KOPT-K1 (cell line): ENCODE results near the gene LHX4.

Source experiments
- H3K27ac ChIP-seq: fragments of 200-600 bp; sonication (generic); 2 replicates; pipeline ENCODE4 v1.5.1; 2016; ENCODE audit warnings: antibody characterized with exemption, mild to moderate bottlenecking, low read depth, low read length; ENCODE audit not compliant: poor library complexity, severe bottlenecking
- H3K36me3 ChIP-seq: fragments of 200-600 bp; sonication (generic); 2 replicates; pipeline ENCODE4 v1.5.1; 2017; ENCODE audit warnings: antibody characterized with exemption, mild to moderate bottlenecking, low read length, moderate library complexity; ENCODE audit not compliant: insufficient read depth
- H3K9me3 ChIP-seq: fragments of 200-600 bp; sonication (generic); 2 replicates; pipeline ENCODE4 v1.5.1; 2017; ENCODE audit warnings: antibody characterized with exemption, low read length, mild to moderate bottlenecking; ENCODE audit not compliant: insufficient read depth, poor library complexity, severe bottlenecking

LHX4 gene

GRCh38 chr1:180290265-180291001, 60.4 kb downstream of the LHX4 start:
- H3K27ac ChIP-seq = no peak overlapping the region
- H3K9me3 ChIP-seq = peaks cover 6% of the 10 kb centered on the region
- peaks cover 12% of the 10 kb centered on the region for H3K36me3 ChIP-seq

- no peak overlapping the region for H3K27ac ChIP-seq
- H3K36me3 ChIP-seq = peaks cover 12% of the 10 kb centered on the region
- H3K9me3 ChIP-seq = peaks cover 6% of the 10 kb centered on the region
Observed at GRCh38 chr1:180291004-180291403, 60.9 kb downstream of the LHX4 start.

DNA sequence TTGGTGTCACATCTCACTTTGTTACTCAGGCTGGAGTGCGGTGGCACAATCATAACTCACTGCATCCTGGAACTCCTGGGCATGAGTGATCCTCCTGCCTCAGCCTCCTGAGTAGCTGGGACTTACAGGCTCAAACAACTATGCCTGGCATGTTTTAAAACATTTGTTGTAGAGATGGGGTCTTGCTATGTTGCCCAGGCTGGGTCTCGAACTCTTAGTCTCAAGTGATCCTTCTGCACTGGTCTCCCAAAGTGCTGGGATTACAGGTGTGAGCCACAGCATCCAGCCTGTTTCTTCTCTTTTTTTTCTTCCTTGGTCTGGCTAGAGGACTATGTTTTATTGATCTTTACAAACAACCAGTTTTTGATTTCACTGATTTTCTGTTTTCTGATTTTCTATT, 64.6 kb downstream of the LHX4 start:
- H3K36me3 ChIP-seq = no peaks in the 10 kb centered on the region
- H3K27ac ChIP-seq = no peak overlapping the region
- H3K9me3 ChIP-seq = peaks cover 6% of the 10 kb centered on the region

DNA sequence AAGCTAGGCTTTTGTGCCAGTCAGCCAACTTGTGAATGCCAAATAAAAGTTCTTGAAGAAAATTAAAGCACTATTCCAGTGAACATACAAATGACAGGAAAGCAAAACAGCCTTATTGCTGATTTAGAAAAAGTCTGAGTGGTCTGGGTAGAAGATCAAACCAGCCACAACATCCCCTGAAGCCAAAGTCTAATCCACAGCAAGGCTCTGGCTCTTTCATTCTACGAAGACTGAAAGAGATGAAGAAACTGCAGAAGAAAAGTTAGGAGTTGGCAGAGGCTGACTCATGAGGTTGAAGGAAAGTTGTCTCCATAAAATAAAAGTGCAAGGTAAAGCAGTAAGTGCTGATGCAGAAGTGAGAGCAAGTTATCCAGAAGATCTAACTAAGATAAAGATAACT, 65.9 kb downstream of the LHX4 start:
- H3K36me3 ChIP-seq = no peaks in the 10 kb centered on the region
- peaks cover 6% of the 10 kb centered on the region for H3K9me3 ChIP-seq
- H3K27ac ChIP-seq = no peak overlapping the region

GRCh38 chr1:180299479-180300221, 69.6 kb downstream of the LHX4 start:
- no peak overlapping the region for H3K27ac ChIP-seq
- no peaks in the 10 kb centered on the region for H3K9me3 ChIP-seq
- no peaks in the 10 kb centered on the region for H3K36me3 ChIP-seq

DNA sequence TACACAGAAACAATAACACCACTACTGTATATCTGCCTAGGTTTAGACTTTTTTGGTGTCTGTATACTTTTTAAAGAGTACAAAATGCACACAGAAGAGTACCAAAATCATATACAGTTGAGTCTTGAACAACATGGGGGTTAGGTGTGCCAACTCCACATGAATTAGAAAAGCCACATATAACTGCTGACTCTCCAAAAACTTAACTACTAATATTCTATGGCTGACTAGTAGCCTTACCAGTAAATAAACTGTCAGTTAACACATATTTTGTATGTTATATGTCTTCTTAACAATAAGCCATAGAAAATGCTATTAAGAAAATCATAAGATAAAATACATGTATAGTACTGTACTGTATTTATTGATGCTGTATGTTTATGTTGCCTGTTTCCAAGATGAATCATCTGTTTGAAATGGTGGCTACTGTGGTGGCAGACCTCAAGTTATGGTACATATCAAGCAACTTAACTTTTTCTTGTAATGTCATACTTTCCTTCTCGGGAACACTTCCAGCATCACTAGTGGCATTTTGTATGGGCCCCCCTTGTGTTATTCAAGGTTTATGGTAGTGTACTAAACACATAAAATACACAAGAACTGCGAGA, 71.2 kb downstream of the LHX4 start:
- no peaks in the 10 kb centered on the region for H3K36me3 ChIP-seq
- no peak overlapping the region for H3K27ac ChIP-seq

GRCh38 chr1:180309338-180309737, 79.3 kb downstream of the LHX4 start:
- Histone ChIP-seq H3K9me3 (peaks cover 15% of the 10 kb centered on the region), H3K27ac (no peak overlapping the region), H3K36me3 (peaks cover 18% of the 10 kb centered on the region; the same call in 1 of the 2 replicates)

More for the DNA sequence above, 71.2 kb downstream of the LHX4 start:
- peaks cover 7% of the 10 kb centered on the region for H3K9me3 ChIP-seq

DNA sequence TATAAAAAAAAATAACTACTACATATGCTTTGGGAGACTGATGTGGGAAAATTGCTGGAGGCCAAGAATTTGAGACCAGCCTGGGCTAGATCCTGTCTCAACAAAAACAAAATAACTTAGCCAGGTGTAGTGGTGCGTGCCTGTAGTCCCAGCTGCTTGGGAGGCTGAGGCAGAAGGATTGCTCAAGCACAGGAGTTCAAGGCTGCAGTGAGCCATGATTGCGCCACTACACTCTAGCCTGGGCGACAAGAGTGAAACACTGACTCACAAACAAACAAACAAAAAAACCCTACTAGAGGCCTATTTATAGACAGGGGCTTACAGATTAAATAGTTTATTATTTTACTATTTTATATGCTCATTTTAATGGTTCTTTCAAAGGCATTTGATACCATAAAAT, 80.0 kb downstream of the LHX4 start:
- Histone ChIP-seq H3K36me3 (peaks cover 18% of the 10 kb centered on the region; the same call in 1 of the 2 replicates), H3K9me3 (peaks cover 15% of the 10 kb centered on the region), H3K27ac (no peak overlapping the region)

DNA sequence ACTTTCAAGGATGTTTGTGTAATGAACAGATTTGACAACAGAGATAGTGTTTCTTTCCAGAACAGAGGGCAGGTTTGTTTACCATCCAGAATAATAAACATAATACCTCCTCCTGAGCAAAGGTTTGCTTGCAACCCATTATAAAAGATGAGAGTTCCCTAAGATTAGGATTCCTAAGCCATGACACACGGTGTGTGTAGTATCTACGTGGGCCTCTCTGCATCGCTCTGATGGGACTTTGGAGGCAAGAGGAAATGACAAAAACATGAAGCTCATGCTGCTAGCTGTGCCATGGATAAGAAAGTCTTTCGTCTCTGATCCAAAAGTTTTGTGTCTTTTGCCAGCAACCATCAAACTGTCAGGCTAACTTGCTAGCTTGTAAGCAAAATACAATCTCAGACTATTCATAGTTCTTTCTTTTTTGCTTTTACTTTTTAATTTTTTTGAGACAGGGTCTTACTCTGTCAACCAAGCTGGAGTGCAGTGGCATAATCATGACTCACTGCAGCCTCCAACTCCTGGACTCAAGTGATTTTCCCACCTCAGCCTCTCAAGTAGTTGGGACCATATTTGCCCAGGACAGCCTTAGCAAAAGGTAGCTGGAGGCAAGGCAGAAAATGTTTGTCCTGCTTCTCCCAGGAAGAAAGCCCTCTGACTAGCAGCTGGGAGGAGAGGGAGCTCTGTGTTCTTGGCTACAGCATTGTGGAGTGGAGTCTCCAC, 81.1 kb downstream of the LHX4 start:
- H3K36me3 ChIP-seq = peaks cover 18% of the 10 kb centered on the region; the same call in 1 of the 2 replicates
- H3K27ac ChIP-seq = no peak overlapping the region
- peaks cover 9% of the 10 kb centered on the region for H3K9me3 ChIP-seq

- H3K36me3 ChIP-seq = peaks cover 18% of the 10 kb centered on the region; the same call in 1 of the 2 replicates
- no peak overlapping the region for H3K27ac ChIP-seq
- no peaks in the 10 kb centered on the region for H3K9me3 ChIP-seq
Observed at GRCh38 chr1:180312926-180313325, 82.9 kb downstream of the LHX4 start.

- Histone ChIP-seq H3K9me3 (peaks cover 42% of the 10 kb centered on the region), H3K36me3 (no peaks in the 10 kb centered on the region; the same call in 1 of the 2 replicates), H3K27ac (no peak overlapping the region)
Observed at GRCh38 chr1:180327089-180327488, 97.0 kb downstream of the LHX4 start.
